IMR-90 (cell line): Measurements from ENCODE around the gene EGFL8. TPM values are rescaled to one million over a fixed set of nuclear protein-coding genes. Genes with fewer than 3 reads are reported as not detected.

ENCODE experiments used
- ATAC-seq: fragments of 200-7000 bp; cut with Tn5 transposase; 2 replicates; pipeline ENCODE4 v1.9.1; 2020; ENCODE audit warnings: low read depth, mild to moderate bottlenecking, moderate library complexity
- BruUV-seq: library from RNA; stranded (reverse); fragments of 400-500 nt; replicated peaks from 2 replicates; lab custom pipeline; 2021; lab: Mats Ljungman, UMichigan
- CTCF ChIA-PET: fragments of 300-600 bp; formaldehyde crosslinking; extraction: SDS; loops from one replicate; lab custom pipeline; 2021; ENCODE audit warnings: antibody characterized with exemption; lab: Yijun Ruan, JAX
- POLR2A ChIA-PET: fragments of 300-600 bp; sonication (Branson Sonifier 250); formaldehyde crosslinking; loops from one replicate; lab custom pipeline; 2022; ENCODE audit warnings: antibody characterized with exemption; ENCODE audit not compliant: unreplicated experiment; lab: Charles Lee
- DNase-seq: peaks from one replicate; pipeline ENCODE4 v3.0.0; 2013
- H2AFZ ChIP-seq: replicated peaks from 2 replicates; pipeline ENCODE3; 2013; ENCODE audit warnings: low read length, mild to moderate bottlenecking; ENCODE audit not compliant: poor library complexity
- H2AK5ac ChIP-seq: 2 replicates; pipeline ENCODE4 v1.6.1; 2013; ENCODE audit warnings: low read depth, low read length, inconsistent platforms
- H2AK9ac ChIP-seq: replicated peaks from 2 replicates; pipeline ENCODE3; 2013; ENCODE audit warnings: mild to moderate bottlenecking, low read depth, low read length, moderate library complexity; ENCODE audit not compliant: poor library complexity
- H2BK120ac ChIP-seq: 2 replicates; pipeline ENCODE4 v1.6.1; 2013; ENCODE audit warnings: low read depth, low read length, inconsistent platforms
- H2BK15ac ChIP-seq: 3 replicates; pipeline ENCODE4 v1.6.1; 2013; ENCODE audit warnings: low read depth, low read length, inconsistent platforms
- H2BK20ac ChIP-seq: 2 replicates; pipeline ENCODE4 v1.6.1; 2013; ENCODE audit warnings: low read depth, mild to moderate bottlenecking, inconsistent platforms, low read length, moderate library complexity
- H2BK5ac ChIP-seq: 2 replicates; pipeline ENCODE4 v1.6.1; 2013; ENCODE audit warnings: mild to moderate bottlenecking, low read depth, low read length, inconsistent platforms; ENCODE audit not compliant: poor library complexity, severe bottlenecking
- H3K14ac ChIP-seq: replicated peaks from 2 replicates; pipeline ENCODE4 v1.6.1; 2013; ENCODE audit warnings: low read depth, low read length, inconsistent platforms
- H3K18ac ChIP-seq: 2 replicates; pipeline ENCODE4 v1.6.1; 2013; ENCODE audit warnings: low read depth, low read length, control low read depth
- H3K23ac ChIP-seq: 2 replicates; pipeline ENCODE4 v1.6.1; 2013; ENCODE audit warnings: low read depth, low read length, inconsistent platforms
- H3K27ac ChIP-seq: 2 replicates; pipeline ENCODE4 v1.5.1; 2013; ENCODE audit warnings: mild to moderate bottlenecking, control low read depth, low read length; ENCODE audit not compliant: insufficient read depth
- H3K27me3 ChIP-seq: 2 replicates; pipeline ENCODE4 v1.6.1; 2013; ENCODE audit warnings: low read length; ENCODE audit not compliant: control insufficient read depth, insufficient read depth
- H3K36me3 ChIP-seq: 2 replicates; pipeline ENCODE4 v1.6.1; 2013; ENCODE audit warnings: low read length, mixed read lengths; ENCODE audit not compliant: control insufficient read depth, insufficient read depth
- H3K4ac ChIP-seq: 2 replicates; pipeline ENCODE4 v1.6.1; 2013; ENCODE audit warnings: low read depth, low read length, inconsistent platforms
- H3K4me1 ChIP-seq: 2 replicates; pipeline ENCODE4 v1.6.1; 2013; ENCODE audit warnings: low read length, mixed read lengths; ENCODE audit not compliant: control insufficient read depth, insufficient read depth
- H3K4me2 ChIP-seq: 2 replicates; pipeline ENCODE4 v1.6.1; 2013; ENCODE audit warnings: low read depth, mild to moderate bottlenecking, control low read depth, low read length, moderate library complexity
- H3K4me3 ChIP-seq: 2 replicates; pipeline ENCODE4 v1.5.1; 2013; ENCODE audit warnings: low read depth, mild to moderate bottlenecking, control low read depth, low read length, moderate library complexity; ENCODE audit not compliant: insufficient read depth
- H3K56ac ChIP-seq: 2 replicates; pipeline ENCODE4 v1.6.1; 2013; ENCODE audit warnings: low read length, inconsistent platforms; ENCODE audit not compliant: insufficient read depth; ENCODE audit errors: extremely low read depth
- H3K79me1 ChIP-seq, 2 experiments: 2 replicates each; pipeline ENCODE4 v1.6.1; 2013; ENCODE audit warnings: low read length in 2 of 2, inconsistent platforms in 1 of 2, low read depth in 1 of 2
- H3K9ac ChIP-seq: 2 replicates; pipeline ENCODE4 v1.6.1; 2013; ENCODE audit warnings: low read depth, low read length, control low read depth
- H3K9me1 ChIP-seq: 2 replicates; pipeline ENCODE4 v1.6.1; 2013; ENCODE audit warnings: low read length, inconsistent platforms; ENCODE audit not compliant: insufficient read depth
- H3K9me3 ChIP-seq: 2 replicates; pipeline ENCODE4 v1.6.1; 2013; ENCODE audit warnings: low read length; ENCODE audit not compliant: control insufficient read depth, insufficient read depth
- H4K20me1 ChIP-seq: 2 replicates; pipeline ENCODE4 v1.6.1; 2013; ENCODE audit warnings: low read length, inconsistent platforms; ENCODE audit not compliant: insufficient read depth
- H4K5ac ChIP-seq: 2 replicates; pipeline ENCODE4 v1.6.1; 2013; ENCODE audit warnings: mild to moderate bottlenecking, low read depth, low read length, control low read depth
- H4K8ac ChIP-seq, 2 experiments: 2 replicates each; pipeline ENCODE4 v1.6.1; 2013; ENCODE audit warnings: low read depth in 2 of 2, low read length in 2 of 2, control low read depth in 1 of 2, inconsistent platforms in 1 of 2
- H4K91ac ChIP-seq: 2 replicates; pipeline ENCODE4 v1.6.1; 2013; ENCODE audit warnings: low read depth, low read length, inconsistent platforms; ENCODE audit not compliant: insufficient read depth
- CEBPB ChIP-seq: IDR thresholded peaks from 2 replicates; pipeline ENCODE4 v1.6.1; 2012; ENCODE audit warnings: low read depth, low read length, improper control_type of control experiment
- CHD1 ChIP-seq: IDR thresholded peaks from 2 replicates; pipeline ENCODE4 v1.6.1; 2012; ENCODE audit warnings: low read depth, low read length, improper control_type of control experiment
- FOS ChIP-seq: fragments of 150-350 bp; IDR thresholded peaks from 2 replicates; pipeline ENCODE4 v1.6.1; 2016; ENCODE audit warnings: low read depth, low read length
- MAFK ChIP-seq: IDR thresholded peaks from 2 replicates; pipeline ENCODE4 v1.6.1; 2012; ENCODE audit warnings: low read depth, low read length, improper control_type of control experiment
- MAZ ChIP-seq: IDR thresholded peaks from 2 replicates; pipeline ENCODE4 v1.6.1; 2012; ENCODE audit warnings: low read depth, mild to moderate bottlenecking, low read length, improper control_type of control experiment, moderate library complexity, borderline replicate concordance
- NFE2L2 ChIP-seq: fragments of 150-350 bp; IDR thresholded peaks from 2 replicates; pipeline ENCODE4 v1.6.1; 2016; ENCODE audit warnings: low read depth, mild to moderate bottlenecking, low read length
- RAD21 ChIP-seq: IDR thresholded peaks from 2 replicates; pipeline ENCODE4 v1.6.1; 2012; ENCODE audit warnings: low read length, improper control_type of control experiment
- RFX5 ChIP-seq: IDR thresholded peaks from 2 replicates; pipeline ENCODE4 v1.8.0; 2012; ENCODE audit warnings: low read depth, mild to moderate bottlenecking, low read length, moderate library complexity
- WGBS, 2 experiments: methylation state at CpG; one replicate each; pipeline versions ENCODE4 v1.1.5 to v1.1.7; 2013; ENCODE audit warnings: missing lambda C conversion rate in 2 of 2; ENCODE audit not compliant: insufficient read length in 1 of 2; ENCODE audit errors: extremely low coverage in 2 of 2; 5-methylcytosine and 5-hydroxymethylcytosine counted together
- dilution Hi-C: fragments of 300-500 bp; cut with HindIII; formaldehyde crosslinking; loops from one replicate; pipeline ENCODE4 v1.14.3; 2018; ENCODE audit warnings: low sequenced_read_pairs; ENCODE audit not compliant: unreplicated experiment
- in situ Hi-C: fragments of 300-500 bp; cut with MboI; formaldehyde crosslinking; loops from 3 replicates; pipeline ENCODE4 v1.14.3; 2019; ENCODE audit warnings: low sequenced_read_pairs, inconsistent platforms, mixed read lengths
- intact Hi-C: fragments of 100-400 bp; cut with micrococcal nuclease; formaldehyde crosslinking; loops from 2 replicates; pipeline ENCODE4 v1.10.0; 2022
- polyA plus RNA-seq, 3 experiments: library from polyadenylated mRNA; depleted of rRNA; stranded (reverse); fragments of >200 nt; gene quantifications; 2 replicates each; pipeline ENCODE4 v1.2.3, GENCODE V29; 2012; ENCODE audit warnings: low replicate concordance in 1 of 3
- total RNA-seq: library from RNA; depleted of rRNA; stranded (reverse); fragments of >200 nt; gene quantifications from 2 replicates; pipeline ENCODE4 v1.2.3, GENCODE V29; 2012
- TF ChIP-seq, protein P1 (sequence below): fragments of 150-350 bp; IDR thresholded peaks from 2 replicates; pipeline ENCODE4 v1.6.1; 2016; ENCODE audit warnings: low read depth, mild to moderate bottlenecking, low read length, moderate library complexity, borderline replicate concordance

Gene EGFL8
- total and polyA plus RNA-seq, 2 of the 4 experiments (the other 2 are of a cell fraction): 0.18 to 4.7 TPM

- in situ Hi-C loops: no loop called here
- DNase-seq (no peak), ATAC-seq (no peak)
- ChIA-PET POLR2A (no interaction called here), CTCF (no interaction called here)
- peaks cover 6 to 34% of the 10 kb centered on the region in 2 experiments for H3K79me1 ChIP-seq
- no peak overlapping the region for H3K56ac ChIP-seq
- H3K9me3 ChIP-seq: peaks cover 2% of the 10 kb centered on the region; the same call in 1 of the 2 replicates
- H2BK120ac ChIP-seq: no peak overlapping the region
- intact Hi-C loops: loop anchor here (5.0 to 10.0 kb wide), 2 partner anchors 107 to 249 kb away; partner anchors contain the start of gene ZBTB12
- dilution Hi-C loops: no loop called here
- no peak overlapping the region for H4K8ac ChIP-seq
- 0 out of 2 replicates have a peak overlapping the region, but pooled peaks have one; percentile 12 for H3K14ac ChIP-seq
- no peak overlapping the region for H3K23ac ChIP-seq
- H3K27me3 ChIP-seq: peaks cover 20% of the 10 kb centered on the region
- peak overlapping the region; percentile 73 for H2AFZ ChIP-seq
- H3K36me3 ChIP-seq: peaks cover 2% of the 10 kb centered on the region; the same call in 1 of the 2 replicates
- peak overlapping the region; percentile 48 for H2AK9ac ChIP-seq
- H4K20me1 ChIP-seq: no peaks in the 10 kb centered on the region
- peaks cover 24% of the 10 kb centered on the region for H3K4me1 ChIP-seq
- H2BK20ac ChIP-seq: no peak overlapping the region; the same call in 1 of the 2 replicates
- TF ChIP-seq MAZ (no peak), RAD21 (no peak), NFE2L2 (no peak), CHD1 (no peak), FOS (no peak), RFX5 (no peak), MAFK (no peak), CEBPB (no peak)
- TF ChIP-seq, protein P1, sequence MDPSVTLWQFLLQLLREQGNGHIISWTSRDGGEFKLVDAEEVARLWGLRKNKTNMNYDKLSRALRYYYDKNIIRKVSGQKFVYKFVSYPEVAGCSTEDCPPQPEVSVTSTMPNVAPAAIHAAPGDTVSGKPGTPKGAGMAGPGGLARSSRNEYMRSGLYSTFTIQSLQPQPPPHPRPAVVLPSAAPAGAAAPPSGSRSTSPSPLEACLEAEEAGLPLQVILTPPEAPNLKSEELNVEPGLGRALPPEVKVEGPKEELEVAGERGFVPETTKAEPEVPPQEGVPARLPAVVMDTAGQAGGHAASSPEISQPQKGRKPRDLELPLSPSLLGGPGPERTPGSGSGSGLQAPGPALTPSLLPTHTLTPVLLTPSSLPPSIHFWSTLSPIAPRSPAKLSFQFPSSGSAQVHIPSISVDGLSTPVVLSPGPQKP: no peak
- WGBS, 2 experiments: no CpG with 5 or more reads among the region's 8 CpGs
- 0 out of 2 replicates have a peak overlapping the region, but pooled peaks have one; percentile 25 for H2AK5ac ChIP-seq
- H3K4me3 ChIP-seq: peak overlapping the region; percentile 46
- no peak overlapping the region for H2BK15ac ChIP-seq
- H3K9me1 ChIP-seq: 0 out of 2 replicates have a peak, but pooled peaks cover 4% of the 10 kb centered on the region
- peak overlapping the region; percentile 15 for H3K9ac ChIP-seq
- BruUV-seq: no TSS peak
- H4K91ac ChIP-seq: no peak overlapping the region
- H3K4ac ChIP-seq: no peak overlapping the region; the same call in 1 of the 2 replicates
- H2BK5ac ChIP-seq: no peak overlapping the region
- H4K5ac ChIP-seq: no peak overlapping the region
- no peak overlapping the region for H3K18ac ChIP-seq
- H3K4me2 ChIP-seq: peak overlapping the region; percentile 85
- no peak overlapping the region for H3K27ac ChIP-seq
Observed at GRCh38 chr6:32151181-32151862, 13.1 kb upstream of the EGFL8 start.
